ENCODE data around the gene GDPD5.

The GDPD5 gene

GRCh38 chr11:75439026-75439425 is 86.7 kb downstream of the GDPD5 start:
- Mint-ChIP-seq H3K9me3 (no peaks in the 10 kb centered on the region), H3K36me3 (ENCODE audit: insufficient read depth) (peaks cover 9% of the 10 kb centered on the region), H3K4me3 (no peak overlapping the region), H3K4me1 (ENCODE audit: low read depth in 2 of 2) (no peaks in the 10 kb centered on the region), H3K27me3 (no peaks in the 10 kb centered on the region), H3K27ac (no peak overlapping the region)
- DNase-seq = no peak
- no peak for ATAC-seq (replicated peaks)

DNA sequence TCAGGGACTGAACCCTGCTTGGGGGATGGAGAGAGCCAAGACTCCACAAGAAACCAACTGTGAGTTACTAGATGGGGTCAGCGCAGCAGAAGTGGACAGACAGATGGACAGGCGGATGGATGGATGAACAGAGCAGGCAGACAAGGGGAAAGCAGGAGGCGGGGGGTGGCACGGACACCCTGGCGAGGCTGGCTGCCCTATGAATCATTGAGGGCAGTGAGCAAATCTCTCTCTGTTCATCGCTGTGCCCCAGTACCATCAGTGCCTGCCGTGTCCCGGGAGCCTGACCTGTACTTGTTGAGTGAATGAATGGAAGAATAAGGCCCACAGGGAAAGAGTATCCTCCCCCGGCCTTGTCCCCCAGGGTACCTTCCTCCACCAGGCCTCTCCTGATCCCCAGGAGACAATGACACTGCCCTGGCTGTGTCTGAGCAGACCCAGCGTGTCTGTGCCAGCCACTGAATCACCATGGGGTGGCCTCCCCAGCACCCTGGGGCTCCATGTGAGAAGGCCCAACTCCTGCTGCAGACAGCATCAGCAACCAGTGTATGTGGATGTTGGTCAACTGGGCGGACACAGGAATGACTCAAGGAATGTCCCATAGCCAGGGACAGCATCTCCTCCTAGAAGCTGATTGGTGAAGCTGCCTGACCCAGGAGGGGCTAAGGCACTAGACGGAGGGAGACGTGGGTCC is 87.6 kb downstream of the GDPD5 start:
- no peaks in the 10 kb centered on the region for H3K9me3 Mint-ChIP-seq
- H3K27me3 Mint-ChIP-seq = peaks cover 0 to 7% of the 10 kb centered on the region in 2 donors
- no peaks in the 10 kb centered on the region for H3K4me1 Mint-ChIP-seq (ENCODE audit: low read depth in 2 of 2)
- H3K27ac Mint-ChIP-seq = peak overlapping the region in 1 of 2 donors; percentile 79
- peaks cover 15% of the 10 kb centered on the region for H3K36me3 Mint-ChIP-seq (ENCODE audit: insufficient read depth)
- no peak overlapping the region for H3K4me3 Mint-ChIP-seq
- no peak for ATAC-seq (replicated peaks)
- DNase-seq = no peak

DNA sequence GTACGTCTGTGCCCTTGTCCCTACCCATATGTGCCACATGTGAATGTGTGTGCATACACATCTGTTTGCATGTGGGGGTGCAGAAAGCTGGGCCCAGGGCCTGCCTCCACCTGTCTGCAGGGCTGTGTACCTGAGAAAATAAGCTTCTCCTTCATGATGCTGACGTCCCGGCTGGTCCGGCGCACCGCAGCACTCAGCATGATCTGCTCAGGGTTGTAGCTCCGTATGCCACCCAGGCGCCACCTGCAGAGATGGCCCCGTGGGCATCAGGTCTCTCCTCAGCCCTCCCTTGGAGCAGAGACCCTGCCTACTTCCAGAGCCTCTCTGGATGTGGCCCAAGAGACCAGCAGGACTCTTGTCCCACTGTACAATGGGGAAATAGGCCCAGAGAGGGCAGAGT is 88.9 kb downstream of the GDPD5 start:
- peaks cover 19% of the 10 kb centered on the region for H3K36me3 Mint-ChIP-seq (ENCODE audit: insufficient read depth)
- no peak for DNase-seq
- H3K4me3 Mint-ChIP-seq = no peak overlapping the region
- ATAC-seq (replicated peaks) = no peak
- H3K9me3 Mint-ChIP-seq = no peaks in the 10 kb centered on the region
- peaks cover 0 to 2% of the 10 kb centered on the region in 2 donors for H3K4me1 Mint-ChIP-seq (ENCODE audit: low read depth in 2 of 2)
- peaks cover 12 to 20% of the 10 kb centered on the region in 2 donors for H3K27me3 Mint-ChIP-seq
- H3K27ac Mint-ChIP-seq = peak overlapping the region in 1 of 2 donors; percentile 41

DNA sequence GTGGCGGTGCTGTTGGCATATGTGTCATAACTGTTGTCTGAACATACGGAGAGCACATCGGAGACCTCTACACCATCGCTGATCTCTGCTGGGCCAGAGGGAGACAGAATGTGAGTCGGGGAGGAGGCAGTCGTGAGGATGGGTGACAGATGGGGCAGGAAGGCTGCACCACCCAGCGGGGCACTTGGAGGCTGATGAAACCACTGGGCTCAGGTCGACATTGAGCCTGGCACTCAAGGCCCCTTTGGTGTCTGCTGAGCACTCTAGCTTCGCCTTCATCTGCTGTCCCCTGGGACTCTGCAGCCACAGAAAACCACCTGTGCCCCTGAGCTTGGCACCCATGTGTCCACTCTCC is 90.2 kb downstream of the GDPD5 start:
- no peak overlapping the region for H3K4me3 Mint-ChIP-seq
- peaks cover 8 to 10% of the 10 kb centered on the region in 2 donors for H3K4me1 Mint-ChIP-seq (ENCODE audit: low read depth in 2 of 2)
- no peak for ATAC-seq (replicated peaks)
- H3K27ac Mint-ChIP-seq = no peak overlapping the region
- peaks cover 21% of the 10 kb centered on the region for H3K36me3 Mint-ChIP-seq (ENCODE audit: insufficient read depth)
- DNase-seq = no peak
- peaks cover 22 to 33% of the 10 kb centered on the region in 2 donors for H3K27me3 Mint-ChIP-seq
- H3K9me3 Mint-ChIP-seq = no peaks in the 10 kb centered on the region

DNA sequence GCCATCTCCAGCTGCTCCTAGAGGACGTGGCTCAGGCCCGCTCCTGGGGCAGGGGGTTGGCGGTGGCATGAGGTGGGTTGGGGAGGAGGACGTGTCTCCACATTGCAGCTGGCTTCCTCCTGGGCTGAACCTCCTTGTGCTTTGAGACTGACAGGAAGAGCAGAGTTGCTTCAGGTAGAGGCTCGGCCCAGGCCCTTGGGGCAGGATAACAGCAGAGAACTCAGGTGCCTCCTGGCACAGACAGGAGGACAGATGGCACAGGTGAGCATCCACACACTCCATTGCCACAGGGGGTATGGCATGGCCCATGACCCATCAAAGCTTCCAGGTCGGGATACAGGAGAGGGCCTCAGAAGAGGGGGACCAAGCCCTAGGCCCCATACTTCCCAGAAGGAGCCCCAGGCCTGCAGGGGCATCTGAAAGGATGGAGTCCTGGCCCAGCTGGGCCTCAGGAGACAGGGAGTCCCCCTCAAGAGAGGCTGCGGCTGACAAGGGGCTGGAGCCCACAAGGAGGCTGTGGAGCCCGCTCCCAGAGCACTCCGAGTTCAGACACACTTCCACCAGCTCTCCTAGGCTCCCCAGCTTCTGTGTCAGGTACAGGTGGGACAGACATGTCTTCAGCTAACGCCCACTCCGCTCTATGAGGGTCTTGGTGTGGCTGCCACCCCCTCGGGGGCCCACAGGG is 90.7 kb downstream of the GDPD5 start:
- H3K27me3 Mint-ChIP-seq = peaks cover 23 to 35% of the 10 kb centered on the region in 2 donors
- H3K27ac Mint-ChIP-seq = peak overlapping the region in 1 of 2 donors; percentile 19
- DNase-seq (no peak), ATAC-seq (replicated peaks) (no peak)
- no peak overlapping the region for H3K4me3 Mint-ChIP-seq
- no peaks in the 10 kb centered on the region for H3K9me3 Mint-ChIP-seq
- H3K36me3 Mint-ChIP-seq (ENCODE audit: insufficient read depth) = peaks cover 23% of the 10 kb centered on the region
- peaks cover 9 to 12% of the 10 kb centered on the region in 2 donors for H3K4me1 Mint-ChIP-seq (ENCODE audit: low read depth in 2 of 2)

GRCh38 chr11:75434051-75434450 is 91.7 kb downstream of the GDPD5 start:
- peaks cover 20% of the 10 kb centered on the region for H3K36me3 Mint-ChIP-seq (ENCODE audit: insufficient read depth)
- no peaks in the 10 kb centered on the region for H3K9me3 Mint-ChIP-seq
- H3K4me3 Mint-ChIP-seq = no peak overlapping the region
- peaks cover 23 to 42% of the 10 kb centered on the region in 2 donors for H3K27me3 Mint-ChIP-seq
- H3K4me1 Mint-ChIP-seq (ENCODE audit: low read depth in 2 of 2) = peaks cover 9 to 16% of the 10 kb centered on the region in 2 donors
- DNase-seq (no peak), ATAC-seq (replicated peaks) (no peak)
- H3K27ac Mint-ChIP-seq = no peak overlapping the region

DNA sequence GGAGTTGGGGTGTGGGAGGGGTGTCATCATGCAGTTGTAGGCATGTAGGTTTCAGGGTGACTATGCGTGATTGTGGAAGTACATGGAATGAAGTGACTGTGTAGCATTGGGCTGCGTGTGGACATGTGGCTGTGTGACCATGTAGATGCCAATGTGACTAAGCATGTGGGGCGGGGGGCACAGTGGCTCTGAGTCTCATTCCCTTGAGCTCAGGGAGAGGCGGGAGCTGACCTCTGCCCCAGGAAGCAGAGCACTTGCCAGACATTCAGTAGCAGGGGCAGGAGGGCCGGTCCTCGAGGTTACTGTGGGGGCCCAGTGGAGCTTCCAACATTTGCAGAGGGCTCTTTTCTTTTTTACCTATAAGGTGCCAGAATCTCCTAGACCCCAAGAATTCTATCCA is 92.3 kb downstream of the GDPD5 start:
- no peak for ATAC-seq (replicated peaks)
- no peak overlapping the region for H3K4me3 Mint-ChIP-seq
- peaks cover 9 to 19% of the 10 kb centered on the region in 2 donors for H3K4me1 Mint-ChIP-seq (ENCODE audit: low read depth in 2 of 2)
- no peaks in the 10 kb centered on the region for H3K9me3 Mint-ChIP-seq
- no peak overlapping the region for H3K27ac Mint-ChIP-seq
- DNase-seq = no peak
- peaks cover 21% of the 10 kb centered on the region for H3K36me3 Mint-ChIP-seq (ENCODE audit: insufficient read depth)
- H3K27me3 Mint-ChIP-seq = peaks cover 23 to 48% of the 10 kb centered on the region in 2 donors

- no peaks in the 10 kb centered on the region for H3K9me3 Mint-ChIP-seq
- peaks cover 23 to 48% of the 10 kb centered on the region in 2 donors for H3K27me3 Mint-ChIP-seq
- H3K27ac Mint-ChIP-seq = peak within 1 kb of the TSS in 1 of 2 donors; percentile 49
- no peak for ATAC-seq (replicated peaks)
- no peak for DNase-seq
- peaks cover 21% of the 10 kb centered on the region for H3K36me3 Mint-ChIP-seq (ENCODE audit: insufficient read depth)
- peaks cover 9 to 22% of the 10 kb centered on the region in 2 donors for H3K4me1 Mint-ChIP-seq (ENCODE audit: low read depth in 2 of 2)
- H3K4me3 Mint-ChIP-seq = peak within 1 kb of the TSS; percentile 6 to 37
Measured at GRCh38 chr11:75432911-75433321, 92.8 kb downstream of the GDPD5 start, which contains the start of gene KLHL35. TSS of gene KLHL35 (minus strand) at chr11:75433203. CDS start at chr11:75430629, 2,574 bp downstream.

- Mint-ChIP-seq H3K4me3 (peak overlapping the region; percentile 84 to 85), H3K27me3 (peaks cover 23 to 48% of the 10 kb centered on the region in 2 donors), H3K36me3 (ENCODE audit: insufficient read depth) (peaks cover 21% of the 10 kb centered on the region), H3K27ac (peak overlapping the region; percentile 49), H3K9me3 (no peaks in the 10 kb centered on the region), H3K4me1 (ENCODE audit: low read depth in 2 of 2) (peaks cover 9 to 22% of the 10 kb centered on the region in 2 donors)
- DNase-seq (no peak), ATAC-seq (replicated peaks) (no peak)
Measured at GRCh38 chr11:75431533-75432525, 93.9 kb downstream of the GDPD5 start.

DNA sequence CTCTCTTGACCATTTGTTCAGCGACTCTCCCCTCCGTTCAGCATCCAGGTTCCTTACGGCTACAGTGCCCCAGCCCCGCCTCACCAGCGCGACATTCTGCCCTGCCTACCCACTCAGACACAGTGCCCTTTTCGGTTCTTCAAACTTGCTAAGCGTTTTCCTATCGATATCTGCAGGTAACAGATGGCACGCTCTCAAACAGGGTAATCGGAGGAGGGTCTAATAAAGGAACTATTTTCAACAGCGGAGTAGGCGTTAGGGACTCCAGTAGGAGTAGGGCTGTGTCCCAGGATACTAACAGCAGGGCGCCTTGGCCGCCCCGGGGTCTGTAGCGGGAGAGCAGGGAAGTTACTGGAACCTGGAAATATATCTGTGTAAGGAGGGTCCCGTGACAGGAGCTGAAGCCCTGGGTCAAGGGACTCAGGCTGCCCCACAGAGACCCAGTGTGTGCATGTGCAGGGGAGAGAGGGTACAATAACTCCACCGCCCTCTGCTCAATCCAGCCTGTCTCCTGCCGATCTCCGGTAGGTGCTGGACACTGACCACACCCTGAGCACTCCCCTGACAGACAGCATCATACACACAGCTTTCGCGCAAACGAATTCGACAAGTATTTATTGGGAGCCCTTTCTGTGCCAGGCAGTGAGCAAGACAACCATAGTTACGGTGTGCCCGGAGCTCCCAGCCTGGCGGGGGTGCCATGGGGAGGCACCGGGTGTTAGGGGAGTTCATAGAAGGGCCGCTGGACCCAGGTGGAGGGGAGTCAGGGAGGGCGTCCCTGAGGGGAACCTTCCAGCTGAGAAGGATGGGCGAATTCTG is 94.8 kb downstream of the GDPD5 start:
- peak overlapping the region; percentile 84 to 85 for H3K4me3 Mint-ChIP-seq
- peaks cover 23 to 48% of the 10 kb centered on the region in 2 donors for H3K27me3 Mint-ChIP-seq
- no peaks in the 10 kb centered on the region for H3K9me3 Mint-ChIP-seq
- peaks cover 9 to 22% of the 10 kb centered on the region in 2 donors for H3K4me1 Mint-ChIP-seq (ENCODE audit: low read depth in 2 of 2)
- peak overlapping the region in 1 of 2 donors; percentile 49 for H3K27ac Mint-ChIP-seq
- no peak for DNase-seq
- no peak for ATAC-seq (replicated peaks)
- H3K36me3 Mint-ChIP-seq (ENCODE audit: insufficient read depth) = peaks cover 23% of the 10 kb centered on the region

GRCh38 chr11:75429902-75430713 is 95.6 kb downstream of the GDPD5 start:
- peak; percentile 50 to 59 (median 57) for DNase-seq
- H3K27me3 Mint-ChIP-seq = peaks cover 23 to 48% of the 10 kb centered on the region in 2 donors
- H3K4me1 Mint-ChIP-seq (ENCODE audit: low read depth in 2 of 2) = peaks cover 9 to 22% of the 10 kb centered on the region in 2 donors
- H3K36me3 Mint-ChIP-seq (ENCODE audit: insufficient read depth) = peaks cover 25% of the 10 kb centered on the region
- H3K4me3 Mint-ChIP-seq = peak overlapping the region; percentile 84 to 85
- peak overlapping the region in 1 of 2 donors; percentile 49 for H3K27ac Mint-ChIP-seq
- H3K9me3 Mint-ChIP-seq = no peaks in the 10 kb centered on the region
- peak; percentile 71 for ATAC-seq (replicated peaks)

- Mint-ChIP-seq H3K9me3 (no peaks in the 10 kb centered on the region), H3K36me3 (ENCODE audit: insufficient read depth) (peaks cover 22% of the 10 kb centered on the region), H3K4me1 (ENCODE audit: low read depth in 2 of 2) (peaks cover 9 to 22% of the 10 kb centered on the region in 2 donors), H3K27ac (peak overlapping the region in 1 of 2 donors; percentile 73), H3K27me3 (peaks cover 23 to 48% of the 10 kb centered on the region in 2 donors), H3K4me3 (peak overlapping the region; percentile 54 to 80)
- ATAC-seq (replicated peaks) (no peak), DNase-seq (no peak)
Measured at GRCh38 chr11:75429641-75429901, 96.2 kb downstream of the GDPD5 start.
